OCI-LY1 (cell line): ENCODE results near the gene EPX.

Experiments
- H2AFZ ChIP-seq: fragments of 200-600 bp; sonication (generic), shearing (Covaris generic); 2 replicates; pipeline ENCODE4 v1.6.0; 2014; ENCODE audit warnings: antibody characterized with exemption, mild to moderate bottlenecking, low read length
- H3F3A ChIP-seq: fragments of 200-600 bp; sonication (generic), shearing (Covaris generic); 2 replicates; pipeline ENCODE4 v1.6.0; 2014; ENCODE audit warnings: mild to moderate bottlenecking, antibody characterized with exemption, low read length, moderate library complexity; ENCODE audit not compliant: insufficient read depth
- H3K27ac ChIP-seq: fragments of 200-600 bp; sonication (generic); 2 replicates; pipeline ENCODE4 v1.5.1; 2014; ENCODE audit warnings: low read length, mixed run types, mild to moderate bottlenecking, low read depth; ENCODE audit not compliant: poor library complexity, severe bottlenecking
- H3K27me3 ChIP-seq: fragments of 200-600 bp; sonication (generic); 2 replicates; pipeline ENCODE4 v1.6.0; 2014; ENCODE audit warnings: antibody characterized with exemption, mild to moderate bottlenecking, low read length, moderate library complexity; ENCODE audit not compliant: insufficient read depth
- H3K36me3 ChIP-seq: fragments of 200-600 bp; sonication (generic); 2 replicates; pipeline ENCODE4 v1.6.1; 2014; ENCODE audit warnings: mild to moderate bottlenecking, antibody characterized with exemption, low read length, moderate library complexity, mixed read lengths; ENCODE audit not compliant: insufficient read depth
- H3K4me1 ChIP-seq: fragments of 200-600 bp; sonication (generic); 2 replicates; pipeline ENCODE4 v1.5.1; 2014; ENCODE audit warnings: mild to moderate bottlenecking, low read length, moderate library complexity; ENCODE audit not compliant: insufficient read depth, severe bottlenecking
- H3K4me2 ChIP-seq: fragments of 200-600 bp; sonication (generic), shearing (Covaris generic); 2 replicates; pipeline ENCODE4 v1.6.1; 2014; ENCODE audit warnings: low read length
- H3K4me3 ChIP-seq: fragments of 200-600 bp; sonication (generic); 2 replicates; pipeline ENCODE4 v1.5.1; 2014; ENCODE audit warnings: low read length, low read depth, mild to moderate bottlenecking, mixed read lengths; ENCODE audit not compliant: poor library complexity, severe bottlenecking
- H3K79me2 ChIP-seq: fragments of 200-600 bp; shearing (Covaris generic); 2 replicates; pipeline ENCODE4 v1.6.1; 2016; ENCODE audit warnings: mixed run types, low read length, mixed read lengths; ENCODE audit not compliant: insufficient read depth
- H3K9ac ChIP-seq: fragments of 200-600 bp; sonication (generic), shearing (Covaris generic); 2 replicates; pipeline ENCODE4 v1.6.1; 2014; ENCODE audit warnings: mild to moderate bottlenecking, low read length, mixed read lengths
- H3K9me2 ChIP-seq: fragments of 200-600 bp; sonication (generic), shearing (Covaris generic); 2 replicates; pipeline ENCODE4 v1.6.1; 2014; ENCODE audit warnings: low read depth, mild to moderate bottlenecking, low read length, mixed read lengths
- H3K9me3 ChIP-seq: fragments of 200-600 bp; shearing (Covaris generic); 2 replicates; pipeline ENCODE4 v1.6.1; 2014; ENCODE audit warnings: low read length, mixed read lengths
- H4K20me1 ChIP-seq: fragments of 200-600 bp; sonication (generic), shearing (Covaris generic); 2 replicates; pipeline ENCODE4 v1.6.0; 2016; ENCODE audit warnings: mild to moderate bottlenecking, low read length; ENCODE audit not compliant: insufficient read depth
- EZH2 ChIP-seq: fragments of 200-600 bp; sonication (generic), shearing (Covaris generic); IDR thresholded peaks from 2 replicates; pipeline ENCODE4 v1.8.0; 2017; ENCODE audit warnings: borderline replicate concordance, mixed run types, mild to moderate bottlenecking, antibody characterized with exemption, low read length, moderate library complexity, mixed read lengths
- TF ChIP-seq, protein P1 (sequence below): fragments of 200-600 bp; sonication (generic), shearing (Covaris generic); IDR thresholded peaks from 2 replicates; pipeline ENCODE4 v1.5.1; 2017; ENCODE audit warnings: mild to moderate bottlenecking, antibody characterized with exemption, low read length, moderate library complexity, mixed read lengths

EPX gene

GRCh38 chr17:58244963-58245362 is 52.4 kb downstream of the EPX start:
- H2AFZ ChIP-seq, result no peak overlapping the region
- no peaks in the 10 kb centered on the region for H3K9me3 ChIP-seq
- peaks cover 3% of the 10 kb centered on the region for H3K4me1 ChIP-seq
- H3K79me2 ChIP-seq, result no peaks in the 10 kb centered on the region
- no peak for TF ChIP-seq EZH2
- TF ChIP-seq, protein P1, sequence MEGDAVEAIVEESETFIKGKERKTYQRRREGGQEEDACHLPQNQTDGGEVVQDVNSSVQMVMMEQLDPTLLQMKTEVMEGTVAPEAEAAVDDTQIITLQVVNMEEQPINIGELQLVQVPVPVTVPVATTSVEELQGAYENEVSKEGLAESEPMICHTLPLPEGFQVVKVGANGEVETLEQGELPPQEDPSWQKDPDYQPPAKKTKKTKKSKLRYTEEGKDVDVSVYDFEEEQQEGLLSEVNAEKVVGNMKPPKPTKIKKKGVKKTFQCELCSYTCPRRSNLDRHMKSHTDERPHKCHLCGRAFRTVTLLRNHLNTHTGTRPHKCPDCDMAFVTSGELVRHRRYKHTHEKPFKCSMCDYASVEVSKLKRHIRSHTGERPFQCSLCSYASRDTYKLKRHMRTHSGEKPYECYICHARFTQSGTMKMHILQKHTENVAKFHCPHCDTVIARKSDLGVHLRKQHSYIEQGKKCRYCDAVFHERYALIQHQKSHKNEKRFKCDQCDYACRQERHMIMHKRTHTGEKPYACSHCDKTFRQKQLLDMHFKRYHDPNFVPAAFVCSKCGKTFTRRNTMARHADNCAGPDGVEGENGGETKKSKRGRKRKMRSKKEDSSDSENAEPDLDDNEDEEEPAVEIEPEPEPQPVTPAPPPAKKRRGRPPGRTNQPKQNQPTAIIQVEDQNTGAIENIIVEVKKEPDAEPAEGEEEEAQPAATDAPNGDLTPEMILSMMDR, result no peak
- H3K9ac ChIP-seq, result no peak overlapping the region
- no peaks in the 10 kb centered on the region for H4K20me1 ChIP-seq
- no peaks in the 10 kb centered on the region for H3K9me2 ChIP-seq
- no peak overlapping the region for H3K4me3 ChIP-seq
- H3K27me3 ChIP-seq, result peaks cover 9% of the 10 kb centered on the region; the same call in 1 of the 2 replicates
- H3K27ac ChIP-seq, result no peak overlapping the region
- H3F3A ChIP-seq, result no peaks in the 10 kb centered on the region
- H3K4me2 ChIP-seq, result no peak overlapping the region
- no peaks in the 10 kb centered on the region for H3K36me3 ChIP-seq

DNA sequence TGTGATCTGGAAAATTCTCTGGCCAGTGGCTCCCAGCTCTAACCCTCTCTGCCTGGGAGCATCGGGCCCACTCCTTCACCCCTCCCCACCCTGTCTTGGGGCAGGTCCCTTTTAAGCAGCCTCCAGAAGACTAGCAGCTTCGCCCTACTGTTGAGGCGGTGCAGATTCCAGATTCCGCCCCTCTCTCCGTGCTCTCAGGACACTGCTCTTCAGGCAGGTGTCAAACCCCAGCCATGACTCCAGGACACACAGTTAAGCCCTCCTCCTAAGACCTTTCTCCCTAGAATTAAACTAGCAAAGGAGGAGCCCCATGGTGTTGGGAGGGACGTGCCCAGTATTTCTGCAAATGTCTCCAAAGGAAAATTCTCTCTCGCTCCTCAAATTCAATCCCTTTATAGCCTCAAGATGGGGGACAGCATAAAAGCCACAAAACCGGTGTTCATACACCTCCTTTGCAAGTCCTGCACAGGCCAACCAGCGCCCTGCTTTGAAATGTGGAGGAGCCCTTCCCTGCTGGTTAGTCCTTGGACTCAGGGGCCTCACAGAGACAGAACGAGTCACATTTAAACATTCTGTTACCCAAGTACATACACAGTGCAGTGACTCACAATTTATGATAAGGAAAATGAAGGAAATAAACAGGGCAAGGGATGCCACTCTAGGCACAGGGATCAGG is 53.0 kb downstream of the EPX start:
- TF ChIP-seq, protein P1, result no peak
- TF ChIP-seq EZH2, result no peak
- H3K27me3 ChIP-seq, result peaks cover 13% of the 10 kb centered on the region
- H3K4me2 ChIP-seq, result no peak overlapping the region

DNA sequence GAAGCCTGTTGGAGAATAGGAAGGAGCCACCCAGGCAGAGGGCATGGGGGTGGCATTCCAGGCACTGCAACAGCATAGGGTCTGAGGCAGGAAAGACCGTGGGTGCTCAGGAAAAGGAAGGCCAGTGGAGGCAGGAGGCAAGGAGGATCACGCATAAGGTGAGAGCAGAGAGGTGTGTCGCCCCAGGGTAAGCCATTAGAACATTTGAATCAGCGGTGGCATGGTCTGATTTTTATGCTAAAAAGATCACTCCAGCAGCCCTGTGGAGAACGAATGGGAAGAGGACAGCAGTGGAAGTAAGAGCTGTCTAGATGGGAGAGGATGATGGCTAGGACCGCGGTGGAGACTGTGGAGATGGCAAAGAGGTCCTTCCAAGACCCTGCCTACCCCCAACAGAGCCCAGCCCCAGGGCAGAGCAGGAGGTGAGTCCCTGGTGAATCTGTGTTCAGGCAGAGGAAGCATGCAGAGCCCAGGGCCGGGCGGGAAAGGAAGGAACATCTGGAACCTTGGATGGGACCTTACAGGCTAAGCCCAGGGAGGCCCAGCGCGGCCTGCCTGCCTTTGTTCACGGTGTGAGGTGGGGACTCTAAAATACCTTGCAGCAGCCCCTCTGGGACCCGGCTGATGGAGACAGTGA is 53.7 kb downstream of the EPX start:
- Histone ChIP-seq H3K4me1 (peaks cover 4% of the 10 kb centered on the region), H3K9me2 (no peaks in the 10 kb centered on the region), H3K27me3 (peaks cover 15% of the 10 kb centered on the region), H3K27ac (no peak overlapping the region), H3F3A (no peaks in the 10 kb centered on the region), H3K4me3 (no peak overlapping the region), H4K20me1 (no peaks in the 10 kb centered on the region), H3K9me3 (no peaks in the 10 kb centered on the region), H3K9ac (no peak overlapping the region), H2AFZ (no peak overlapping the region), H3K4me2 (no peak overlapping the region), H3K79me2 (no peaks in the 10 kb centered on the region), H3K36me3 (no peaks in the 10 kb centered on the region)
- no peak for TF ChIP-seq EZH2
- TF ChIP-seq, protein P1, result no peak

More for the DNA sequence above, 53.0 kb downstream of the EPX start:
- Histone ChIP-seq H3K9me2 (no peaks in the 10 kb centered on the region), H3K79me2 (no peaks in the 10 kb centered on the region), H3K36me3 (no peaks in the 10 kb centered on the region), H3F3A (no peaks in the 10 kb centered on the region), H3K9ac (no peak overlapping the region), H4K20me1 (no peaks in the 10 kb centered on the region), H2AFZ (no peak overlapping the region), H3K9me3 (no peaks in the 10 kb centered on the region), H3K4me1 (peaks cover 4% of the 10 kb centered on the region), H3K4me3 (no peak overlapping the region), H3K27ac (no peak overlapping the region)
